AG04449 (cell line): ENCODE data around the gene IMPA2.

Experiments used
- CTCF ChIA-PET: fragments of 350-600 bp; formaldehyde crosslinking; extraction: SDS; loops from one replicate; lab custom pipeline; 2021; ENCODE audit warnings: antibody characterized with exemption; lab: Yijun Ruan, JAX
- POLR2A ChIA-PET: fragments of 400-600, 350-600 bp; formaldehyde crosslinking; extraction: SDS; loops from one replicate; lab custom pipeline; 2020; ENCODE audit warnings: antibody characterized with exemption, inconsistent platforms; lab: Yijun Ruan, JAX
- DNase-seq: peaks from one replicate; pipeline ENCODE4 v3.0.0-alpha.2; 2010; ENCODE audit warnings: low read depth, low spot score
- H3K4me3 ChIP-seq: 2 replicates; pipeline ENCODE4 v1.5.1; 2011; ENCODE audit warnings: low read depth, mild to moderate bottlenecking, control low read depth, low read length
- CTCF ChIP-seq: IDR thresholded peaks from one replicate; pipeline ENCODE4 v1.5.1; 2011; ENCODE audit warnings: mild to moderate bottlenecking, moderate library complexity, low read length, control low read depth, inconsistent platforms; ENCODE audit not compliant: insufficient read depth; ENCODE audit errors: missing control alignments

The IMPA2 gene

DNA sequence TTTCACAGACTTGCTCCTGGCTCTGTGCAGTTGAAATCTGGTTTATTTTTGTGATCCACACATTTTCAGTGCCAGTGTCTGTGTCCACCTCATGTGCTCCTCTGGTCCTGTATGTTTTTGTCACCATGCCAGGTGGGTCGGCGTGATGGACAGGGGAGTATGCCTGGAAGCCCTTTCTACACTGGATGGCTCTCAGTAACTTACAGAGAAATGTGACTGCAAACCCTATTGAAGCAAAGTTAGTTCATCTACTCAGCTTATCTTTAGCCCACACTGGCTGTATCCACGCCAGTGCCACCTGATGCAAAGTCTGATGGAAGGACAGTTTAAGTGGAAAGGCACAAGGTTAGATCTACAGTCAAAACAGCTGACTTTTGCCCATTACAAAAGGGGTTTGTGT lies 4.3 kb downstream of the IMPA2 start:
- ChIA-PET POLR2A (no interaction called here), CTCF (interaction anchor here (1.1 to 21.2 kb wide), 3 partner anchors 10 to 40 kb away, joined by 7 to 809 read pairs (median 8); no protein-coding TSS in a partner anchor)
- no peak for TF ChIP-seq CTCF
- no peak overlapping the region for H3K4me3 ChIP-seq
- no peak for DNase-seq

GRCh38 chr18:11986061-11986460 lies 4.8 kb downstream of the IMPA2 start:
- no peak overlapping the region for H3K4me3 ChIP-seq
- no peak for TF ChIP-seq CTCF
- POLR2A ChIA-PET: no interaction called here
- CTCF ChIA-PET: interaction anchor here (1.1 to 21.2 kb wide), 4 partner anchors 9 to 253 kb away, joined by 6 to 809 read pairs (median 8); no protein-coding TSS in a partner anchor
- DNase-seq: no peak

- no peak for DNase-seq
- no peak for TF ChIP-seq CTCF
- POLR2A ChIA-PET: no interaction called here
- CTCF ChIA-PET: interaction anchor here (1.9 to 21.2 kb wide), 3 partner anchors 8 to 255 kb away, joined by 6 to 809 read pairs (median 8); no protein-coding TSS in a partner anchor
- no peak overlapping the region for H3K4me3 ChIP-seq
Observed at GRCh38 chr18:11987527-11987926, 6.2 kb downstream of the IMPA2 start.

GRCh38 chr18:11989174-11989573 lies 7.9 kb downstream of the IMPA2 start:
- no peak overlapping the region for H3K4me3 ChIP-seq
- ChIA-PET POLR2A (no interaction called here), CTCF (interaction anchor here (1.8 to 21.2 kb wide), 2 partner anchors 43 to 50 kb away, joined by 7 to 809 read pairs; no protein-coding TSS in a partner anchor)
- DNase-seq: no peak
- TF ChIP-seq CTCF: no peak

DNA sequence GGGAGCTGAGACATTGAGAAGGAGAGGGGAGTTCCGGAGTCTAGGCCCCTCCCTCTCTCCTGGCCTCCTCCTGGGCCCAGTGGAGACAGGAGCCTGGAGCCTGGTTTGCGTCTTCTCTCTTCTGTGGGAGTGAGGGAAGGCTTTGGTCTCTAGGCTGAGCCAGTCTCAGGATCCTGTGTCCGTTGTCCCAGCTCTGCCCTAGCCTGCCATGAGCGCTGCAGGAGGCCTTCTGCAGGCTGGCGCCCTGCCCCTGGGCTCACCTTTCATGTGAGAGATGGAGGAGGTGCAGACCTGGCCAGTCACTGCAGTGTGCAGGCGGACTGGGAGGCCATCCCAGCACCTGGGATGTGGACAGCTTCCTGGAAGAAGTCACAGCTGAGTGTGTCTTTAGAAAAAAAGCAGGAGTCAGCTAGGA lies 8.7 kb downstream of the IMPA2 start:
- ChIA-PET POLR2A (no interaction called here), CTCF (interaction anchor here (1.6 to 21.2 kb wide), 3 partner anchors 44 to 335 kb away, joined by 4 to 809 read pairs (median 7); no protein-coding TSS in a partner anchor)
- H3K4me3 ChIP-seq: no peak overlapping the region
- DNase-seq: no peak
- TF ChIP-seq CTCF: no peak

GRCh38 chr18:11990539-11990938 lies 9.2 kb downstream of the IMPA2 start:
- no peak for DNase-seq
- TF ChIP-seq CTCF: no peak
- POLR2A ChIA-PET: interaction anchor here (0.7 kb wide), 1 partner anchor 13 kb away, joined by 3 read pairs; no protein-coding TSS in a partner anchor
- CTCF ChIA-PET: interaction anchor here (0.8 to 21.2 kb wide), 5 partner anchors 9 to 335 kb away, joined by 3 to 809 read pairs (median 4); no protein-coding TSS in a partner anchor
- no peak overlapping the region for H3K4me3 ChIP-seq
